GM12878 (cell line): ENCODE measurements around the gene PRKN. TPM values are rescaled to one million over a fixed set of nuclear protein-coding genes. Genes with fewer than 3 reads are reported as not detected.

Source experiments
- ATAC-seq: fragments of 200-7000 bp; cut with Tn5 transposase; 3 replicates; pipeline ENCODE4 v1.9.1; 2020; ENCODE audit warnings: mild to moderate bottlenecking, moderate library complexity
- BruUV-seq: library from RNA; stranded (reverse); fragments of 400-500 nt; replicated peaks from 2 replicates; lab custom pipeline; 2021; lab: Mats Ljungman, UMichigan
- CTCF ChIA-PET: fragments of 300-600 bp; sonication (Branson Sonifier 250); formaldehyde crosslinking; extraction: SDS; loops from one replicate; lab custom pipeline; 2021; ENCODE audit warnings: inconsistent platforms; lab: Yijun Ruan, JAX
- POLR2A ChIA-PET: fragments of 350-600 bp; formaldehyde crosslinking; extraction: SDS; loops from one replicate; lab custom pipeline; 2021; ENCODE audit warnings: inconsistent platforms; lab: Charles Lee
- RAD21 ChIA-PET: fragments of 300-600 bp; sonication (Branson Sonifier 250); formaldehyde crosslinking; loops from one replicate; lab custom pipeline; 2023; ENCODE audit warnings: antibody characterized with exemption; ENCODE audit not compliant: unreplicated experiment; lab: Charles Lee
- SMC1A ChIA-PET: fragments of 300-600 bp; sonication (Branson Sonifier 250); formaldehyde crosslinking; loops from one replicate; lab custom pipeline; 2023; ENCODE audit not compliant: unreplicated experiment, uncharacterized antibody; lab: Charles Lee
- DNase-seq: peaks from one replicate; pipeline ENCODE4 v3.0.0-alpha.2; 2011; ENCODE audit warnings: low read depth, low spot score
- FAIRE-seq: peaks from 3 replicates; lab custom pipeline; 2011; peaks lifted over from hg19 to GRCh38; lab: Jason Lieb, UNC
- H2AFZ ChIP-seq: 2 replicates; pipeline ENCODE4 v1.6.0; 2011; ENCODE audit warnings: low read depth, low read length, control low read depth; ENCODE audit not compliant: control insufficient read depth
- H3K27ac ChIP-seq: 2 replicates; pipeline ENCODE4 v1.5.1; 2011; ENCODE audit warnings: control low read depth; ENCODE audit not compliant: control insufficient read depth, insufficient read depth
- H3K27me3 ChIP-seq, 2 experiments: replicated peaks in 1 of 2; 2 replicates each; pipeline versions ENCODE4 v1.6.0 to v1.6.1; 2011; ENCODE audit warnings: low read length in 1 of 2; ENCODE audit not compliant: control insufficient read depth in 2 of 2, insufficient read depth in 2 of 2
- H3K36me3 ChIP-seq, 2 experiments: 2 replicates each; pipeline ENCODE4 v1.5.1; 2011; ENCODE audit warnings: low read length in 1 of 2; ENCODE audit not compliant: control insufficient read depth in 2 of 2, insufficient read depth in 2 of 2
- H3K4me1 ChIP-seq: 2 replicates; pipeline ENCODE4 v1.6.1; 2011; ENCODE audit warnings: mild to moderate bottlenecking, low read length, moderate library complexity, mixed read lengths; ENCODE audit not compliant: control insufficient read depth, insufficient read depth
- H3K4me2 ChIP-seq: 2 replicates; pipeline ENCODE4 v1.6.0; 2011; ENCODE audit warnings: control low read depth; ENCODE audit not compliant: control insufficient read depth, insufficient read depth
- H3K4me3 ChIP-seq: fragments of 200-600 bp; sonication (generic); 2 replicates; pipeline ENCODE4 v1.5.1; 2016
- H3K79me2 ChIP-seq: 2 replicates; pipeline ENCODE4 v1.6.0; 2011; ENCODE audit warnings: low read length; ENCODE audit not compliant: control insufficient read depth, insufficient read depth
- H3K9ac ChIP-seq: 2 replicates; pipeline ENCODE4 v1.8.0; 2011; ENCODE audit warnings: low read length, control low read depth, mixed read lengths; ENCODE audit not compliant: control insufficient read depth, insufficient read depth
- H3K9me3 ChIP-seq: replicated peaks from 3 replicates; pipeline ENCODE4 v1.5.1; 2011; ENCODE audit warnings: mild to moderate bottlenecking, low read length; ENCODE audit not compliant: control insufficient read depth, insufficient read depth
- H4K20me1 ChIP-seq: 2 replicates; pipeline ENCODE4 v1.6.0; 2011; ENCODE audit not compliant: control insufficient read depth, insufficient read depth
- BHLHE40 ChIP-seq, 2 experiments: fragments of 450-650 bp in 1 of 2; IDR thresholded peaks; 2 replicates each; pipeline ENCODE4 v1.6.1; 2011 to 2017; ENCODE audit warnings: low read depth in 2 of 2, borderline replicate concordance in 1 of 2, improper control_type of control experiment in 1 of 2, low read length in 1 of 2, mild to moderate bottlenecking in 1 of 2
- CBX3 ChIP-seq: fragments of 200-600 bp; sonication (generic); IDR thresholded peaks from 2 replicates; pipeline ENCODE4 v1.6.1; 2016; ENCODE audit warnings: low read depth, borderline replicate concordance
- CHD2 ChIP-seq: IDR thresholded peaks from 2 replicates; pipeline ENCODE4 v1.6.1; 2011; ENCODE audit warnings: low read depth, low read length, improper control_type of control experiment, borderline replicate concordance
- GATAD2B ChIP-seq: fragments of 450-650 bp; conservative IDR thresholded peaks from 2 replicates; pipeline ENCODE4 v1.6.1; 2017; ENCODE audit warnings: low read depth, mild to moderate bottlenecking, moderate library complexity
- MTA2 ChIP-seq: fragments of 450-650 bp; IDR thresholded peaks from 2 replicates; pipeline ENCODE4 v1.6.1; 2016; ENCODE audit warnings: low read depth, mild to moderate bottlenecking, moderate library complexity
- PAX8 ChIP-seq: fragments of 450-650 bp; IDR thresholded peaks from 2 replicates; pipeline ENCODE4 v1.6.1; 2017; ENCODE audit warnings: mild to moderate bottlenecking, moderate library complexity
- POLR2A ChIP-seq: IDR thresholded peaks from 2 replicates; pipeline ENCODE4 v1.6.1; 2011; ENCODE audit warnings: low read depth, mild to moderate bottlenecking, low read length
- ZZZ3 ChIP-seq: IDR thresholded peaks from 2 replicates; pipeline ENCODE4 v1.6.1; 2011; ENCODE audit warnings: low read depth; ENCODE audit not compliant: control insufficient read depth, insufficient read length
- WGBS: methylation state at CpG from one replicate; pipeline ENCODE4 v1.1.6; 2016; ENCODE audit warnings: low lambda C conversion rate; ENCODE audit not compliant: insufficient replicate concordance, insufficient coverage; ENCODE audit errors: missing lambda C conversion rate; 5-methylcytosine and 5-hydroxymethylcytosine counted together
- in situ Hi-C: fragments of 300-500 bp; cut with MboI; formaldehyde crosslinking; loops from 9 replicates; pipeline ENCODE4 v1.14.3; 2018; ENCODE audit warnings: mixed read lengths
- intact Hi-C: fragments of 100-400 bp; cut with micrococcal nuclease; formaldehyde crosslinking; loops from one replicate; pipeline ENCODE4 v1.14.2; 2022; ENCODE audit not compliant: unreplicated experiment
- polyA plus RNA-seq, 11 experiments: library from polyadenylated mRNA; depleted of rRNA in 4 of 11; unstranded in 6 of 11; stranded (reverse) in 5 of 11; fragments of >200 nt; fragmentation: Nextera tagmentation in 4 of 11; fragmentation: Illumina TruSeq in 1 of 11; extraction: Ambion mirVana in 4 of 11; extraction: Trizol in 1 of 11; gene quantifications; 1 replicate in 1 of 11; 2 replicates in 10 of 11; pipeline versions ENCODE4 v1.2.1 to v1.2.3, GENCODE V29; 2011 to 2016; ENCODE audit warnings: inconsistent platforms in 2 of 11, missing spikeins in 2 of 11, low read depth in 1 of 11
- total RNA-seq, 4 experiments: library from RNA; depleted of rRNA in 3 of 4; stranded (reverse); fragments of >200 nt in 3 of 4; fragmentation: Illumina TruSeq in 1 of 4; extraction: Trizol in 1 of 4; gene quantifications; 2 replicates each; pipeline versions ENCODE4 v1.2.1 to v1.2.3, GENCODE V29; 2013 to 2021
- TF ChIP-seq, protein P1 (sequence below): fragments of 450-650 bp; formaldehyde crosslinking; IDR thresholded peaks from 2 replicates; pipeline ENCODE4 v1.4.0; 2022; ENCODE audit warnings: mild to moderate bottlenecking, moderate library complexity
- TF ChIP-seq, protein P2 (sequence below): IDR thresholded peaks from 2 replicates; pipeline ENCODE4 v1.6.1; 2012; ENCODE audit warnings: mild to moderate bottlenecking, low read depth, low read length
- TF ChIP-seq, protein P3 (sequence below): IDR thresholded peaks from 2 replicates; pipeline ENCODE4 v1.6.1; 2012; ENCODE audit warnings: low read depth, low read length, improper control_type of control experiment
- TF ChIP-seq, protein P4 (sequence below): fragments of 450-650 bp; IDR thresholded peaks from 2 replicates; pipeline ENCODE4 v1.6.1; 2016; ENCODE audit warnings: mild to moderate bottlenecking, moderate library complexity, borderline replicate concordance

Gene PRKN
- total and polyA plus RNA-seq, 10 of the 15 experiments (the other 5 are each of a cell fraction or from before 2014, with no cell fraction given) = 0.06 to 0.09 TPM; not detected in 8

DNA sequence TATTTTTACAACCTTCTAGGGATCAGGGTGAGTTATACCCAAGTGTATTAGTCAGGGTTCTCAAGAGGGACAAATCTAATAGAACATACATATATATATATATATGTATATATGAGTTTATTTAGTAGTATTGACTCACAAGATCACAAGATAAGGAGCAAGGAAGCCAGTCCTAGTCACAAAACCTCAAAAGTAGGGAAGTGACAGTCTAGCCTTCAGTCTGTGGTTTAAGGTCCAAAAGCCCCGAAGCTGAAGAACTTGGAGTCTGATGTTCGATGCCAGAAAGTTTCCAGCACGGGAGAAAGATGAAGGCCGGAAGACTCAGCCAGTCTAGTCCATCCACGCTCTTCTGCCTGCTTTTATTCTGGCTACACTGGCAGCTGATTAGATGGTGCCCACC, 821.0 kb downstream of the PRKN start:
- Histone ChIP-seq H2AFZ (no peak overlapping the region), H3K4me1 (no peaks in the 10 kb centered on the region), H3K36me3 (no peaks in the 10 kb centered on the region), H3K79me2 (no peaks in the 10 kb centered on the region), H3K27me3 (no peaks in the 10 kb centered on the region), H3K4me3 (no peak overlapping the region), H3K9ac (no peak overlapping the region), H3K9me3 (no peaks in the 10 kb centered on the region), H4K20me1 (no peaks in the 10 kb centered on the region), H3K27ac (no peak overlapping the region), H3K4me2 (no peak overlapping the region)
- FAIRE-seq (no peak), ATAC-seq (no peak), DNase-seq (no peak)
- BruUV-seq = no TSS peak
- SMC1A ChIA-PET = no interaction called here
- CTCF ChIA-PET = no interaction called here
- POLR2A ChIA-PET = no interaction called here
- RAD21 ChIA-PET = no interaction called here
- in situ Hi-C loops (no loop called here), intact Hi-C loops (no loop called here)
- WGBS = 0% methylated on average over 5 of the region's 5 CpGs
- TF ChIP-seq CHD2 = no peak
- no peak for TF ChIP-seq POLR2A
- no peak for TF ChIP-seq BHLHE40 (IDR thresholded peaks at IDR 0.05; ENCODE audit: borderline replicate concordance in 1 of 2, low read depth in 2 of 2, low read length in 1 of 2)
- TF ChIP-seq, protein P1, sequence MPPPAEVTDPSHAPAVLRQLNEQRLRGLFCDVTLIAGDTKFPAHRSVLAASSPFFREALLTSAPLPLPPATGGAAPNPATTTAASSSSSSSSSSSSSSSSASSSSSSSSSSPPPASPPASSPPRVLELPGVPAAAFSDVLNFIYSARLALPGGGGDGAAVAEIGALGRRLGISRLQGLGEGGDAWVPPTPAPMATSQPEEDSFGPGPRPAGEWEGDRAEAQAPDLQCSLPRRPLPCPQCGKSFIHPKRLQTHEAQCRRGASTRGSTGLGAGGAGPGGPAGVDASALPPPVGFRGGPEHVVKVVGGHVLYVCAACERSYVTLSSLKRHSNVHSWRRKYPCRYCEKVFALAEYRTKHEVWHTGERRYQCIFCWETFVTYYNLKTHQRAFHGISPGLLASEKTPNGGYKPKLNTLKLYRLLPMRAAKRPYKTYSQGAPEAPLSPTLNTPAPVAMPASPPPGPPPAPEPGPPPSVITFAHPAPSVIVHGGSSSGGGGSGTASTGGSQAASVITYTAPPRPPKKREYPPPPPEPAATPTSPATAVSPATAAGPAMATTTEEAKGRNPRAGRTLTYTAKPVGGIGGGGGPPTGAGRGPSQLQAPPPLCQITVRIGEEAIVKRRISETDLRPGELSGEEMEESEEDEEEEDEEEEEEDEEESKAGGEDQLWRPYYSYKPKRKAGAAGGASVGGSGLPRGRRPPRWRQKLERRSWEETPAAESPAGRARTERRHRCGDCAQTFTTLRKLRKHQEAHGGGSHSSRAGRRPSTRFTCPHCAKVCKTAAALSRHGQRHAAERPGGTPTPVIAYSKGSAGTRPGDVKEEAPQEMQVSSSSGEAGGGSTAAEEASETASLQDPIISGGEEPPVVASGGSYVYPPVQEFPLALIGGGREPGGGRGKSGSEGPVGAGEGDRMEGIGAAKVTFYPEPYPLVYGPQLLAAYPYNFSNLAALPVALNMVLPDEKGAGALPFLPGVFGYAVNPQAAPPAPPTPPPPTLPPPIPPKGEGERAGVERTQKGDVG = no peak
- TF ChIP-seq, protein P2, sequence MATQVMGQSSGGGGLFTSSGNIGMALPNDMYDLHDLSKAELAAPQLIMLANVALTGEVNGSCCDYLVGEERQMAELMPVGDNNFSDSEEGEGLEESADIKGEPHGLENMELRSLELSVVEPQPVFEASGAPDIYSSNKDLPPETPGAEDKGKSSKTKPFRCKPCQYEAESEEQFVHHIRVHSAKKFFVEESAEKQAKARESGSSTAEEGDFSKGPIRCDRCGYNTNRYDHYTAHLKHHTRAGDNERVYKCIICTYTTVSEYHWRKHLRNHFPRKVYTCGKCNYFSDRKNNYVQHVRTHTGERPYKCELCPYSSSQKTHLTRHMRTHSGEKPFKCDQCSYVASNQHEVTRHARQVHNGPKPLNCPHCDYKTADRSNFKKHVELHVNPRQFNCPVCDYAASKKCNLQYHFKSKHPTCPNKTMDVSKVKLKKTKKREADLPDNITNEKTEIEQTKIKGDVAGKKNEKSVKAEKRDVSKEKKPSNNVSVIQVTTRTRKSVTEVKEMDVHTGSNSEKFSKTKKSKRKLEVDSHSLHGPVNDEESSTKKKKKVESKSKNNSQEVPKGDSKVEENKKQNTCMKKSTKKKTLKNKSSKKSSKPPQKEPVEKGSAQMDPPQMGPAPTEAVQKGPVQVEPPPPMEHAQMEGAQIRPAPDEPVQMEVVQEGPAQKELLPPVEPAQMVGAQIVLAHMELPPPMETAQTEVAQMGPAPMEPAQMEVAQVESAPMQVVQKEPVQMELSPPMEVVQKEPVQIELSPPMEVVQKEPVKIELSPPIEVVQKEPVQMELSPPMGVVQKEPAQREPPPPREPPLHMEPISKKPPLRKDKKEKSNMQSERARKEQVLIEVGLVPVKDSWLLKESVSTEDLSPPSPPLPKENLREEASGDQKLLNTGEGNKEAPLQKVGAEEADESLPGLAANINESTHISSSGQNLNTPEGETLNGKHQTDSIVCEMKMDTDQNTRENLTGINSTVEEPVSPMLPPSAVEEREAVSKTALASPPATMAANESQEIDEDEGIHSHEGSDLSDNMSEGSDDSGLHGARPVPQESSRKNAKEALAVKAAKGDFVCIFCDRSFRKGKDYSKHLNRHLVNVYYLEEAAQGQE = no peak
- TF ChIP-seq GATAD2B = no peak
- TF ChIP-seq MTA2 = no peak
- TF ChIP-seq ZZZ3 = no peak
- TF ChIP-seq, protein P3, sequence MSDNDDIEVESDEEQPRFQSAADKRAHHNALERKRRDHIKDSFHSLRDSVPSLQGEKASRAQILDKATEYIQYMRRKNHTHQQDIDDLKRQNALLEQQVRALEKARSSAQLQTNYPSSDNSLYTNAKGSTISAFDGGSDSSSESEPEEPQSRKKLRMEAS = no peak
- TF ChIP-seq, protein P4, sequence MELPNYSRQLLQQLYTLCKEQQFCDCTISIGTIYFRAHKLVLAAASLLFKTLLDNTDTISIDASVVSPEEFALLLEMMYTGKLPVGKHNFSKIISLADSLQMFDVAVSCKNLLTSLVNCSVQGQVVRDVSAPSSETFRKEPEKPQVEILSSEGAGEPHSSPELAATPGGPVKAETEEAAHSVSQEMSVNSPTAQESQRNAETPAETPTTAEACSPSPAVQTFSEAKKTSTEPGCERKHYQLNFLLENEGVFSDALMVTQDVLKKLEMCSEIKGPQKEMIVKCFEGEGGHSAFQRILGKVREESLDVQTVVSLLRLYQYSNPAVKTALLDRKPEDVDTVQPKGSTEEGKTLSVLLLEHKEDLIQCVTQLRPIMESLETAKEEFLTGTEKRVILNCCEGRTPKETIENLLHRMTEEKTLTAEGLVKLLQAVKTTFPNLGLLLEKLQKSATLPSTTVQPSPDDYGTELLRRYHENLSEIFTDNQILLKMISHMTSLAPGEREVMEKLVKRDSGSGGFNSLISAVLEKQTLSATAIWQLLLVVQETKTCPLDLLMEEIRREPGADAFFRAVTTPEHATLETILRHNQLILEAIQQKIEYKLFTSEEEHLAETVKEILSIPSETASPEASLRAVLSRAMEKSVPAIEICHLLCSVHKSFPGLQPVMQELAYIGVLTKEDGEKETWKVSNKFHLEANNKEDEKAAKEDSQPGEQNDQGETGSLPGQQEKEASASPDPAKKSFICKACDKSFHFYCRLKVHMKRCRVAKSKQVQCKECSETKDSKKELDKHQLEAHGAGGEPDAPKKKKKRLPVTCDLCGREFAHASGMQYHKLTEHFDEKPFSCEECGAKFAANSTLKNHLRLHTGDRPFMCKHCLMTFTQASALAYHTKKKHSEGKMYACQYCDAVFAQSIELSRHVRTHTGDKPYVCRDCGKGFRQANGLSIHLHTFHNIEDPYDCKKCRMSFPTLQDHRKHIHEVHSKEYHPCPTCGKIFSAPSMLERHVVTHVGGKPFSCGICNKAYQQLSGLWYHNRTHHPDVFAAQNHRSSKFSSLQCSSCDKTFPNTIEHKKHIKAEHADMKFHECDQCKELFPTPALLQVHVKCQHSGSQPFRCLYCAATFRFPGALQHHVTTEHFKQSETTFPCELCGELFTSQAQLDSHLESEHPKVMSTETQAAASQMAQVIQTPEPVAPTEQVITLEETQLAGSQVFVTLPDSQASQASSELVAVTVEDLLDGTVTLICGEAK = no peak
- no peak for TF ChIP-seq PAX8
- no peak for TF ChIP-seq CBX3
